Measurements from ENCODE around the gene GJB2.

- TF ChIP-seq CTCF (IDR thresholded peaks at IDR 0.05 in 2 of 3, conservative IDR thresholded peaks at IDR 0.05 in 1 of 3; ENCODE audit: control insufficient read depth in 2 of 3, extremely low read depth in 1 of 3, insufficient read depth in 1 of 3, low read depth in 3 of 3, low read length in 3 of 3) (no peak), SP1 (IDR thresholded peaks at IDR 0.05; ENCODE audit: low read depth, low read length) (no peak), IRF3 (IDR thresholded peaks at IDR 0.05) (no peak), KDM1A (IDR thresholded peaks at IDR 0.05; ENCODE audit: borderline replicate concordance) (no peak), TAF1 (IDR thresholded peaks at IDR 0.05; ENCODE audit: borderline replicate concordance, low read depth, low read length) (no peak), EZH2 (IDR thresholded peaks at IDR 0.05; ENCODE audit: borderline replicate concordance, control insufficient read depth, low read depth, low read length) (no peak), CHD1 (IDR thresholded peaks at IDR 0.05; ENCODE audit: low read depth, low read length) (no peak), POLR2AphosphoS5 (IDR thresholded peaks at IDR 0.05; ENCODE audit: low read length) (no peak), POLR2A (IDR thresholded peaks at IDR 0.05; ENCODE audit: low read depth, low read length) (no peak), JUNB (IDR thresholded peaks at IDR 0.05) (no peak), DPF2 (IDR thresholded peaks at IDR 0.05) (no peak), SUZ12 (IDR thresholded peaks at IDR 0.05; ENCODE audit: unreplicated experiment) (no peak)
Observed at GRCh38 chr13:20186771-20187170, 6.0 kb downstream of the GJB2 start.

Data from GM12878 (cell line).